HEK293 (cell line): ENCODE measurements around the gene JPH3.

Source experiments
- CTCF ChIA-PET: fragments of 350-600 bp; formaldehyde crosslinking; extraction: SDS; loops from one replicate; lab custom pipeline; 2021; ENCODE audit warnings: antibody characterized with exemption; lab: Yijun Ruan, JAX
- POLR2A ChIA-PET: fragments of 300-600 bp; formaldehyde crosslinking; extraction: SDS; loops from one replicate; lab custom pipeline; 2020; ENCODE audit warnings: antibody characterized with exemption, inconsistent platforms; lab: Yijun Ruan, JAX
- H3K27ac ChIP-seq: fragments of 200-500 bp; sonication (Bioruptor generic); 2 replicates; pipeline ENCODE4 v1.5.1; 2014; ENCODE audit warnings: low read depth, low read length, control low read depth, inconsistent platforms; ENCODE audit errors: extremely low read depth
- H3K36me3 ChIP-seq, 2 experiments: fragments of 200-500 bp in 1 of 2; sonication (Bioruptor generic) in 1 of 2; 1 replicate in 1 of 2; 2 replicates in 1 of 2; pipeline ENCODE4 v1.5.1; 2014 to 2017; ENCODE audit warnings: inconsistent platforms in 2 of 2, low read length in 2 of 2; ENCODE audit not compliant: control insufficient read depth in 2 of 2, insufficient read depth in 1 of 2
- H3K4me1 ChIP-seq: fragments of 200-500 bp; sonication (Bioruptor generic); 2 replicates; pipeline ENCODE4 v1.5.1; 2014; ENCODE audit warnings: mild to moderate bottlenecking, low read length, inconsistent platforms; ENCODE audit not compliant: control insufficient read depth, insufficient read depth
- H3K4me3 ChIP-seq: 2 replicates; pipeline ENCODE4 v1.5.1; 2011; ENCODE audit warnings: low read depth, mild to moderate bottlenecking, control low read depth, low read length, moderate library complexity
- H3K9me3 ChIP-seq: fragments of 200-500 bp; sonication (Bioruptor generic); 2 replicates; pipeline ENCODE4 v1.5.1; 2014; ENCODE audit warnings: low read depth, low read length, inconsistent platforms; ENCODE audit not compliant: control insufficient read depth, insufficient read depth
- BCL11B ChIP-seq: fragments of 450-650 bp; formaldehyde crosslinking; IDR thresholded peaks from 2 replicates; pipeline ENCODE4 v1.5.1; 2016; ENCODE audit warnings: low read depth, missing biosample characterization, missing genetic modification characterization
- GLI4 ChIP-seq: fragments of 450-650 bp; formaldehyde crosslinking; IDR thresholded peaks from 2 replicates; pipeline ENCODE4 v1.5.1; 2016; ENCODE audit warnings: missing biosample characterization, missing genetic modification characterization
- GLIS1 ChIP-seq: fragments of 450-650 bp; formaldehyde crosslinking; IDR thresholded peaks from 2 replicates; pipeline ENCODE4 v1.5.1; 2016; ENCODE audit warnings: missing biosample characterization, missing genetic modification characterization
- HOXD13 ChIP-seq: sonication (generic); formaldehyde crosslinking; IDR thresholded peaks from 2 replicates; pipeline ENCODE4 v1.8.0; 2022; ENCODE audit warnings: missing genetic modification reagents, borderline replicate concordance
- MZF1 ChIP-seq: fragments of 450-650 bp; formaldehyde crosslinking; IDR thresholded peaks from 2 replicates; pipeline ENCODE4 v1.5.1; 2017; ENCODE audit warnings: missing biosample characterization, missing genetic modification characterization, borderline replicate concordance
- SP2 ChIP-seq: fragments of 450-650 bp; formaldehyde crosslinking; IDR thresholded peaks from 2 replicates; pipeline ENCODE4 v1.5.1; 2016; ENCODE audit warnings: missing biosample characterization, missing genetic modification characterization
- YY1 ChIP-seq: fragments of 450-650 bp; formaldehyde crosslinking; IDR thresholded peaks from 2 replicates; pipeline ENCODE4 v1.5.1; 2018; ENCODE audit warnings: missing biosample characterization, missing genetic modification characterization
- ZBTB1 ChIP-seq: fragments of 450-650 bp; formaldehyde crosslinking; IDR thresholded peaks from 2 replicates; pipeline ENCODE4 v1.5.1; 2016; ENCODE audit warnings: missing biosample characterization, missing genetic modification characterization
- ZBTB20 ChIP-seq: fragments of 450-650 bp; formaldehyde crosslinking; IDR thresholded peaks from 2 replicates; pipeline ENCODE4 v1.5.1; 2016; ENCODE audit warnings: missing biosample characterization, missing genetic modification characterization
- ZNF16 ChIP-seq: fragments of 450-650 bp; formaldehyde crosslinking; IDR thresholded peaks from 2 replicates; pipeline ENCODE4 v1.5.1; 2016; ENCODE audit warnings: low read depth, missing biosample characterization, missing genetic modification characterization
- ZNF175 ChIP-seq: fragments of 450-650 bp; formaldehyde crosslinking; IDR thresholded peaks from 2 replicates; pipeline ENCODE4 v1.5.1; 2016; ENCODE audit warnings: missing biosample characterization, missing genetic modification characterization
- ZNF221 ChIP-seq: fragments of 450-650 bp; formaldehyde crosslinking; IDR thresholded peaks from 2 replicates; pipeline ENCODE4 v1.5.1; 2017; ENCODE audit warnings: missing biosample characterization, missing genetic modification characterization, borderline replicate concordance
- ZNF239 ChIP-seq: fragments of 450-650 bp; formaldehyde crosslinking; IDR thresholded peaks from 2 replicates; pipeline ENCODE4 v1.5.1; 2016; ENCODE audit warnings: missing biosample characterization, missing genetic modification characterization
- ZNF266 ChIP-seq: fragments of 450-650 bp; formaldehyde crosslinking; IDR thresholded peaks from 2 replicates; pipeline ENCODE4 v1.5.1; 2016; ENCODE audit warnings: missing biosample characterization, missing genetic modification characterization, low read depth
- ZNF548 ChIP-seq: fragments of 450-650 bp; formaldehyde crosslinking; IDR thresholded peaks from 2 replicates; pipeline ENCODE4 v1.5.1; 2016; ENCODE audit warnings: missing biosample characterization, missing genetic modification characterization
- ZNF549 ChIP-seq: fragments of 450-650 bp; IDR thresholded peaks from 2 replicates; pipeline ENCODE4 v1.5.1; 2018; ENCODE audit warnings: missing biosample characterization, missing genetic modification characterization, mild to moderate bottlenecking, inconsistent platforms, moderate library complexity
- ZNF623 ChIP-seq: fragments of 450-650 bp; formaldehyde crosslinking; IDR thresholded peaks from 2 replicates; pipeline ENCODE4 v1.5.1; 2016; ENCODE audit warnings: missing biosample characterization, missing genetic modification characterization
- ZNF777 ChIP-seq: fragments of 450-650 bp; formaldehyde crosslinking; IDR thresholded peaks from 2 replicates; pipeline ENCODE4 v1.5.1; 2017; ENCODE audit warnings: missing biosample characterization, missing genetic modification characterization, borderline replicate concordance
- ZNF791 ChIP-seq: fragments of 450-650 bp; formaldehyde crosslinking; IDR thresholded peaks from 2 replicates; pipeline ENCODE4 v1.5.1; 2016; ENCODE audit warnings: missing biosample characterization, missing genetic modification characterization
- TF ChIP-seq, protein P1 (sequence below): fragments of 450-650 bp; formaldehyde crosslinking; IDR thresholded peaks from 2 replicates; pipeline ENCODE4 v1.5.1; 2016; ENCODE audit warnings: missing biosample characterization, missing genetic modification characterization, borderline replicate concordance
- TF ChIP-seq, protein P2 (sequence below): fragments of 450-650 bp; formaldehyde crosslinking; IDR thresholded peaks from 2 replicates; pipeline ENCODE4 v1.5.1; 2016; ENCODE audit warnings: missing biosample characterization, missing genetic modification characterization

JPH3 gene

GRCh38 chr16:87636741-87637140, 34.4 kb downstream of the JPH3 start:
- H3K4me1 ChIP-seq: no peaks in the 10 kb centered on the region; the same call in 1 of the 2 replicates
- TF ChIP-seq ZNF221 (tag by site-specific recombination) (no peak), BCL11B (no peak), ZNF16 (tag by site-specific recombination) (no peak), ZNF239 (tag by site-specific recombination) (no peak), ZNF791 (tag by site-specific recombination) (no peak), SP2 (tag by site-specific recombination) (no peak), ZBTB1 (tag by site-specific recombination) (no peak), ZNF548 (tag by site-specific recombination) (no peak), ZBTB20 (tag by site-specific recombination) (no peak), MZF1 (tag by site-specific recombination) (no peak), ZNF549 (tag by site-specific recombination) (no peak), ZNF777 (tag by site-specific recombination) (no peak), HOXD13 (CRISPR knock-in tag) (no peak), GLI4 (no peak), ZNF623 (tag by site-specific recombination) (no peak), YY1 (tag by site-specific recombination) (no peak)
- TF ChIP-seq, protein P1, sequence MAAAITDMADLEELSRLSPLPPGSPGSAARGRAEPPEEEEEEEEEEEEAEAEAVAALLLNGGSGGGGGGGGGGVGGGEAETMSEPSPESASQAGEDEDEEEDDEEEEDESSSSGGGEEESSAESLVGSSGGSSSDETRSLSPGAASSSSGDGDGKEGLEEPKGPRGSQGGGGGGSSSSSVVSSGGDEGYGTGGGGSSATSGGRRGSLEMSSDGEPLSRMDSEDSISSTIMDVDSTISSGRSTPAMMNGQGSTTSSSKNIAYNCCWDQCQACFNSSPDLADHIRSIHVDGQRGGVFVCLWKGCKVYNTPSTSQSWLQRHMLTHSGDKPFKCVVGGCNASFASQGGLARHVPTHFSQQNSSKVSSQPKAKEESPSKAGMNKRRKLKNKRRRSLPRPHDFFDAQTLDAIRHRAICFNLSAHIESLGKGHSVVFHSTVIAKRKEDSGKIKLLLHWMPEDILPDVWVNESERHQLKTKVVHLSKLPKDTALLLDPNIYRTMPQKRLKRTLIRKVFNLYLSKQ: no peak
- TF ChIP-seq, all 188 proteins: peak for 0
- POLR2A ChIA-PET: interaction anchor here (0.6 to 1.0 kb wide), 3 partner anchors 54 to 320 kb away, joined by 3 to 8 read pairs (median 4); partner anchors contain the start of gene C16orf95
- Histone ChIP-seq H3K9me3 (no peaks in the 10 kb centered on the region), H3K27ac (no peak overlapping the region), H3K4me3 (no peak overlapping the region), H3K36me3 (no peaks in the 10 kb centered on the region)
- CTCF ChIA-PET: interaction anchor here (0.5 to 4.2 kb wide), 47 partner anchors 10 to 1183 kb away, joined by 3 to 38 read pairs (median 6); no protein-coding TSS in a partner anchor

GRCh38 chr16:87637357-87637756, 35.0 kb downstream of the JPH3 start:
- TF ChIP-seq, protein P2, sequence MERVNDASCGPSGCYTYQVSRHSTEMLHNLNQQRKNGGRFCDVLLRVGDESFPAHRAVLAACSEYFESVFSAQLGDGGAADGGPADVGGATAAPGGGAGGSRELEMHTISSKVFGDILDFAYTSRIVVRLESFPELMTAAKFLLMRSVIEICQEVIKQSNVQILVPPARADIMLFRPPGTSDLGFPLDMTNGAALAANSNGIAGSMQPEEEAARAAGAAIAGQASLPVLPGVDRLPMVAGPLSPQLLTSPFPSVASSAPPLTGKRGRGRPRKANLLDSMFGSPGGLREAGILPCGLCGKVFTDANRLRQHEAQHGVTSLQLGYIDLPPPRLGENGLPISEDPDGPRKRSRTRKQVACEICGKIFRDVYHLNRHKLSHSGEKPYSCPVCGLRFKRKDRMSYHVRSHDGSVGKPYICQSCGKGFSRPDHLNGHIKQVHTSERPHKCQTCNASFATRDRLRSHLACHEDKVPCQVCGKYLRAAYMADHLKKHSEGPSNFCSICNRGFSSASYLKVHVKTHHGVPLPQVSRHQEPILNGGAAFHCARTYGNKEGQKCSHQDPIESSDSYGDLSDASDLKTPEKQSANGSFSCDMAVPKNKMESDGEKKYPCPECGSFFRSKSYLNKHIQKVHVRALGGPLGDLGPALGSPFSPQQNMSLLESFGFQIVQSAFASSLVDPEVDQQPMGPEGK (tag by site-specific recombination): no peak
- no peak for TF ChIP-seq ZNF175 (tag by site-specific recombination)
- no peak for TF ChIP-seq GLIS1 (tag by site-specific recombination)
- TF ChIP-seq ZNF266 (tag by site-specific recombination): no peak
- TF ChIP-seq, all 188 proteins: peak for 0
- CTCF ChIA-PET: interaction anchor here (0.7 to 4.2 kb wide), 10 partner anchors 10 to 1184 kb away, joined by 3 to 27 read pairs (median 5); no protein-coding TSS in a partner anchor

More at GRCh38 chr16:87637357-87637756, 35.0 kb downstream of the JPH3 start:
- Histone ChIP-seq H3K4me3 (no peak overlapping the region), H3K27ac (no peak overlapping the region), H3K9me3 (no peaks in the 10 kb centered on the region), H3K36me3 (no peaks in the 10 kb centered on the region), H3K4me1 (no peaks in the 10 kb centered on the region; the same call in 1 of the 2 replicates)
- POLR2A ChIA-PET: no interaction called here
